COLO668 (cell line): ENCODE results near the gene MEGF6.

Source experiments
- DNase-seq: peaks from one replicate; lab custom pipeline; 2025; ENCODE audit not compliant: unreplicated experiment; lab: John Stamatoyannopoulos, UW

Gene MEGF6

DNA sequence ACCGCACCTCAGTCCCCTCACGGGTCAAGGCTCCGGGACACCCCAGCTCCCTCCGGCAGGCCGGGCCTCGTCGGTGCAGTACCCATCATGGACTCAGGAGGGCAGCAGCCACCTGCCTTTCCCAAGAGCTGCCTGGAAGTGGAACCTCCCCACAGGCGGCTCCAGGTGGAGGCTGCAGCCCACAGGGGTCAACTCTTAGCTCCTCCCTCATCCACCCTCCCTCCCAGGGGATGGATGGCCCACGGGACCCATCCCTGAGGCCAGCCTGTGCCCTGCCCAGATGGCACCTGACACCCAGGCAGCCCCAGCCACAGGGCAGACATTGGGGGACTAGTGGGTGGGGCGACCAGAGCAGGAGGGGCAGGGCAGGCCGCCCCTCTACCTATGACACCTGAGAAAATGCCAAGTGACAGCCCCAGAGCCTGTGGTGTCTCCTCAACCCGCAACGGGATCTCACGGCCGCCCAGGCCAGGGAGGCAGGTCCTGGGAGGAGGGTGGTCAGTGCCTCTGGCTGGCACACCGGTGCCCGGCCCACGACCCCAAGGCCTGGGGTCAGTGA is 158.0 kb downstream of the MEGF6 start:
- peak; percentile 88 for DNase-seq

GRCh38 chr1:3452866-3453175 is 158.5 kb downstream of the MEGF6 start:
- DNase-seq, result no peak

DNA sequence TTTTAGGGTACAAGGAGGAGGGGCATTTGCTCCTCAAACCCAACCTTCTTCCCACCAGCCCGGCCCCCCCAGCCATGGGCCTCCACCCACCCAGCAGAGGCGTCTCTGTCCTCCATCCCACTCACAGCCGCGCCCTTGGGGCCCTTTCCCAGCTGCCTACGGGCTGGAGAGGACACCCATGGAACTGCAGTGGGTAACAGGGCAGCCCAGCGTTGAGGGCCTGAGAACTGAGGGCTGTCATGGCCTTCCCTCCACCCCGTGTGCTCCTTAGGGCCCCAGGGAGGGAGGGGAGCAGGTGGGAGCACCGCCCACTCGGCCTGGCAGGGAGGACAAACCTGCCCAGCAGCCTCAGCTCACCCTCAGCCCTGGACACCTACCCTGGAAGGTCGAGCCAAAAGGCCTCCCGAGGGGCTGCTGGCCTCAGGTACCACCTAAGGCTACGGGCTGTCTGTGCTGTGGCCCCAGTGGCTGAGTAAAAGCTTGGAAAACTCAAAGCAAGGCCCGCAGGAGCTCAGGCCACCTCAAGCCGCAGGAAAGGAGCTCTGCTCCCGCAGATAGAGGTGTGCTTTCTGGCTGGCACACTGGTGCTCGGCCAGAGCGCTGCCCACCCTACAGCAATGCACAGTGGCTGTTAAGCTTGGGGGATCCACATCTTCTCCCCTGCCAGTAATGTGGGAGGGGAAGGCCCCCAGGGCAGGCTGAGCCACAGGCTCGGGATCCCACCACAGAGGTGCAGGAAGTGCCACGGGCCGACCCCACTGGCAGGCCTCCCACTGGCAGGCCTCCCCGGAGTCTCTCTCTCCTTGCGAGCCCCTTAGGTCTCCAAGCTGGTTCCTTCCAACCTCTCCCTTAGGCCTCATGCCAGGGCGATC is 159.1 kb downstream of the MEGF6 start:
- DNase-seq, result no peak

DNA sequence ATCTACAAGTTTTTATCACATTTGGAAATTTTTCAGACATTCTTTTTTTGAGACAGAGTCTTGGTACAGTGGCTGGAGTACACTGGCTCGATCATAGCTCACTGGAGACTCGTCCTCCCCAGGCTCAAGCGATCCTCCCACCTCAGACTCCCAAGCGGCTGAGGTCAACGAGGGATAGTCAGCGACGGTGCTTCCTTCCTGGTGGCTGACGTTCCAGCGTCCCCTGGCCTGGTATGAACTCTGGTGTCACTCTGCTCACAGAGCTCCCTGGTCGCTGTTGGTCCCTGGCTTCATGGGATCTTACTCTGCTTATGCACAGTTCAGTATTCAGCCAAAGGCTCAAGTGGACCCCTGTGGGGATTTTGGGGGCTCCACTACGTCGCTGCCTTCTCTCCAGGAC is 160.3 kb downstream of the MEGF6 start:
- DNase-seq, result no peak

DNA sequence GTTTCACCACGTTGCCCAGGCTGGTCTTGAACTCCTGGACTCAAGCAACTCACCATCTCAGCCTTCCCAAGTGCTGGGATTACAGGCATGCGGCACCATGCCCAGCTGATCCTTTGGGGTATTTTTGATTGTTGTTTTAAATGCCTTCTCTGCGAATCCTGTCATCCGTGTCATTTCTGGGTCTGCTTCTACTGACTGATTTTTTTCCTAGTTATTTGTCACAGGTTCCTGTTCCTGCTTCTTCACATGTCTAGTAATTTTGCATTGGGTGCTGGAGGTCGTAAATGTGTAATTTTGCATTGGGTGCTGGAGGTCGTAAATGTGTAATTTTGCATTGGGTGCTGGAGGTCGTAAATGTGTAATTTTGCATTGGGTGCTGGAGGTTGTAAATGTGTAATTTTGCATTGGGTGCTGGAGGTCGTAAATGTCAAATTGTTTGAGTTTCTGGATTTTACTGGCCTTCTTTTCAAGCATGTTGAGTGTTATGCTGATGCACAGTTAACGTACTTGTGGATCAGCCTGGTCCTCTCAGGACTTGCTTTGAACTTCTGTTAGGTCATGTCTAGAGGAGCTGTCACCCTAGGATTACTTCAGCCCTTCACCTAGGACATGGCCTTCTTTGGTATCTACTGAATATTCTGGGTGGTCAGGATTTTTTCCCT is 161.0 kb downstream of the MEGF6 start:
- DNase-seq, result no peak

DNA sequence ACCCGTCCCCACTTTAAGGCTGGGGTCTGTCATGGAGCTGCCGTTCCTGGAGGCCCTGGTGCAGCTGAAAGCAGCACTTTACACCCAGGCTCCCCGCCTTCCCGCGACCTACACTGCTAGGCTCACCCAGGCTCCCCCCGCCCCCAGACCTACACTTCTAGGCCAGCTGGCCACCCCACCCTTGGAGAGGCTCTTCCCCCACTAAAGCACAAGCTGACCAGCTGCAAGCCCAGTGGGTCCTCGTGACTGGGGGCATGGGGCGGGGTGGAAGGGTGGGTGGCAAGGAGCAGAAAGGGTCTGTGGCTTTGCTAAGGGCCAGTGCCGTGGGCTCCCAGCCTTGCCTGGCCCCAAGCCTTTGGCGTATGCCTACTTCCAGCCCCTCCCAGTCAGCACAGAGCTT is 166.6 kb downstream of the MEGF6 start:
- no peak for DNase-seq

DNA sequence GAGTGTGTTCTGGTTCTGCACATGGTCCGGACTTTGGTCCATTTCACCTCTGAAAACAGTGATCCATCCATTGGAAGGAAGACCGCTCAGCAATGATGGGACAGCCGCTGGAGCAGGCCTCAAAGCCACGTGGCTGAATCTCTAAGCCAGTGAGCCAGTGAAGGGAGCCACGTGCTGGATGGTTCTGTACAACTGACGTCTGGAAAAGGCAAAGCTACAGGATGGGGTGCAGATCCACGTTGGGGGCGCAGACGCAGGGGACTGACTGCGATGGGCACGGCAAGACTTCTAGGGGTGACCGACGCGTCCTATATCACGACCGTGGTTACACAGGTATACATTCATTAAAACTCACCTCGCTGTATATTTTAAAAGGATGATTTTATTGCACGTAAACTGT is 167.0 kb downstream of the MEGF6 start:
- DNase-seq, result no peak

- no peak for DNase-seq
Observed at GRCh38 chr1:3443807-3444206, 167.5 kb downstream of the MEGF6 start.

DNA sequence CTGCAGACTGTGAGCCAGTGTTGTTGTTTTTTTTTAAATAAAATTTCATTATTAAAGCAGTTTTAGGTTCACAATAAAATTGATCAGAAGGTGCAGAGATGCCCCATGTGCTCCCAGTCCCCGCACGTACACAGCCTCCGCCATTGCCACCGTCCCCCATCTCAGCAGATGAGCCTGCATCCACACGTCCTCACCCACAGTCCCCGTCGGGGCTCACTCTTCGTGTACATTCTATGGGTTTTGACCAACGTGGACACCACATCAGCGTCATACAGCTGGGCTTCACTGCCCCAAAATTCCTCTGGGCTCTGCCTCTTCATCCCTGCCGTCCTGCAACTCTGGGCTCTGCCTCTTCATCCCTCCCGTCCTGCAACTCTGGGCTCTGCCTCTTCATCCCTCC is 168.4 kb downstream of the MEGF6 start:
- no peak for DNase-seq

DNA sequence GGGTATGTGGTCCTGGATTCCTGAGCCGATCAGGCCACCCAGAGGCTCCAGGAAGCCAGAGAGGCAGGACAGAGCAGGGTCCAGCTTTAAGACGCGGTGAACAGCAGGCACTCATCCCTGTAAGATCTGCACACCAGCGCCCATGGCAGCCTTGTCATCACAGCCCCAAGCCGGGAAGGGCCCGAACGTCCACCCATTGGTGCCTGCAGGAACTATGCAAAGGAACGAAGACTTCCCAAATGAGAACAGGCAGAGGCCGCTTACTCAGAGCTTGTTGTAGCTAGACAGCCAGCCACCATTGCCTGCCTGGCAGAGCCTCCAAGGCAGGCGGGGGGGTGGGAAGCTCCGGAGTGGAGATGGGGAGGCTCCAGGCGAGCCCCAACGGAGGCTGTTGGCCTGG is 169.0 kb downstream of the MEGF6 start:
- DNase-seq, result no peak

DNA sequence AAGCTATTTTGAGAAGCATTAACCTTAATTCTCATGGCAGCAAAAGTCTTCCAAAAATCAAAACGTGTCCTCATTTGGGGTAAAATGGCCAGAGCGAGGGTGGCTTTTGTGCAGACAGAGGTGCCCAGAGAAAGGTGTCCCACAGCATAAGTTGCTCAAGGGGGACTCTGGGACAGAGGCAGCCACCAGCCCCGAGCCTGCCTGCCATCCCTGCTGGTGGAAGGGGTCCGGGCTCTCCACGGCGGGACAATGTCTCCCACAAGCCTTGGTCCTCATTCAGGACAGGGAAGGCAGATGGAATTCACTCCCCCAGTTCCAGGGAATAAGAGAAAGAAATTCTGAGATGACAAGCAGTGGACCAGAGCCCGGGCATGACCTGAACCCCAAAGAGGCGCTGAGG is 169.4 kb downstream of the MEGF6 start:
- no peak for DNase-seq

- no peak for DNase-seq
Observed at GRCh38 chr1:3441410-3441847, 169.9 kb downstream of the MEGF6 start.

GRCh38 chr1:3440711-3441409 is 170.4 kb downstream of the MEGF6 start:
- no peak for DNase-seq

- no peak for DNase-seq
Observed at GRCh38 chr1:3440300-3440681, 171.0 kb downstream of the MEGF6 start.
